Measurements from ENCODE around the gene MRLN. TPM values are rescaled to one million over a fixed set of nuclear protein-coding genes. Genes with fewer than 3 reads are reported as not detected.

Gene MRLN
- total RNA-seq (2022; extraction: Qiagen RNA extraction; ENCODE audit: low read depth): not detected in 5 replicates

DNA sequence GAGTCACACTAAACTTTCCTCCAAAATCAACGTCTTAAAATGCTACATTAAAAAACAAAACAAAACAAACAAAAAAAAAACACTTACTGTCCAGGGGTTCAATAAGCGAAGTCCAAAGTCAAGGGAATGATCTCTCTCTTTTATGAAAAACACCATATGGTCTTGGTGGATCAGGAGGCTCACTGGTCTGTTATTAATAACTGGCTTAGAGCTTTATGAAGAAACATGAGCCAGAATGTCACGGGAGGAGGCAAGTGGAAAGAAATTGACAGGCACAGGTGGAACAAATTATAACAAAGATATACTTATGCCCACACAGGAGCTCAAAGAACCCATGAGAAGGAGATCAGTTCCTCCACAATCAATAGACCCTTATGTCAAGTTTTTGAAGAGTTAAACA lies at the start of gene MRLN:
TSS of gene MRLN (minus strand) at position 189 of the 400 bp plus-strand sequence.

DNA sequence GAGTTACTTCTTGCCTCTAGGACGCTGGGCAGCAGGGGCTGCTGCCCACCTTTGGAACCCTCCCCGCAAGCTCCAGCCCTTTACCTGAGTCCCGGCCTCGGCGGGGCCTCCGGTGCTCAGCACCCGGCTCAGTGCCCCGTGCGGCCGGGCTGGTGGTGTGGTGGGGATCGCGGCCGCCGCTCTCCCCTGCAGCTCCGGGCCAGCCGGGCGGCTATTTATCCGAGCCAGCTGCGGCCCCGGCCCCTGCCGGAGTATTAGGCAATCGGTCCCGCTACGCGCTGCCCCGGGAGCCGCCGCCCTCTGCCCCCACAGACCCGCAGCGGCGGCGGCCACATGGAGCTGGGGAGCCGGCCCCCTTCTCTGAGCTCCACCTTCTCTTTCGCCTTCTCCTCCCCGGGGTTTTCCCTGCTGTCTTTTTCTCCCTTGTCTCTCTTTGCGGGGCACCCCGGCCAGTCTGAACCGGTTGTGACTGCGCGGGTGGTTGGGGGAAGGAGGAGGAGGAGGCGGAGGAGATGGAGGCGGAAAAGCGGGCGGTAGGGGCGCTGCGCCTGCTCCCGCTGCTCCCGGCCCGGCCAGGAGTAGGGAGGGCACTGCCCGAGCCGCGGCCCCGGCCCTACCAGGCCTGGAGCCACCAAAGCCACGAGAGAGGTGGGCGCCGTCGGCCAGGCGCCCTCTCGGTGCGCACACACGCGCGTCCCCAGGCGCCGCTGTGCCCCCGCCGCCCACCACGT lies 43.7 kb downstream of the MRLN start, which contains the start of gene SLC16A9:
TSS of gene SLC16A9 (minus strand) at position 456 of the 731 bp plus-strand sequence. CDS start 25,559 bp downstream, outside the sequence.

Other genes starting within 250 kb of the MRLN start
- gene SLC16A9, start 43.6 kb downstream of the MRLN start, total RNA-seq (2022; extraction: Qiagen RNA extraction; ENCODE audit: low read depth): 0.05 to 0.09 TPM (median 0.08 TPM) in 4 of 5 replicates, not detected in the other
- gene CCDC6, start 153.1 kb upstream of the MRLN start, total RNA-seq (2022; extraction: Qiagen RNA extraction; ENCODE audit: low read depth): 13.1 to 26.0 TPM (median 23.6 TPM) in 5 replicates

All from A549 treated with RU486 at 1 μM for 4 hours (cell line).